Mucosa of rectum (tissue), 2 donors: ENCODE results near the gene MAB21L3.
"Not testable (repeated sequence)": the region's sequence is repeated elsewhere in the genome, so short reads cannot be mapped to it uniquely, and the experiment has no call there.

Source experiments
- H3K27ac ChIP-seq, 2 donors: one replicate each; pipeline ENCODE4 v1.7.0; 2013; ENCODE audit warnings: inconsistent platforms in 2 of 2, low read depth in 2 of 2, low read length in 2 of 2
- H3K27me3 ChIP-seq, 2 donors: one replicate each; pipeline ENCODE4 v1.7.0; 2013; ENCODE audit warnings: low read length in 2 of 2; ENCODE audit not compliant: control insufficient read depth in 2 of 2, insufficient read depth in 2 of 2
- H3K36me3 ChIP-seq, 2 donors: one replicate each; pipeline ENCODE4 v1.7.0; 2013; ENCODE audit warnings: low read length in 2 of 2; ENCODE audit not compliant: control insufficient read depth in 2 of 2, insufficient read depth in 2 of 2
- H3K4me1 ChIP-seq, 2 donors: one replicate each; pipeline ENCODE4 v1.7.0; 2013; ENCODE audit warnings: low read length in 2 of 2, mild to moderate bottlenecking in 1 of 2; ENCODE audit not compliant: control insufficient read depth in 2 of 2, insufficient read depth in 2 of 2
- H3K4me3 ChIP-seq, 2 donors: one replicate each; pipeline ENCODE4 v1.7.0; 2013; ENCODE audit warnings: low read length in 2 of 2
- H3K9ac ChIP-seq, 2 donors: one replicate each; pipeline ENCODE4 v1.7.0; 2013; ENCODE audit warnings: low read length in 2 of 2, low read depth in 1 of 2, mild to moderate bottlenecking in 1 of 2
- H3K9me3 ChIP-seq, 2 donors: one replicate each; pipeline ENCODE4 v1.7.0; 2013; ENCODE audit warnings: low read length in 2 of 2; ENCODE audit not compliant: control insufficient read depth in 2 of 2
- donor health status: healthy.
- donor health status: Normal muscosa, but diverticular disease.

Gene MAB21L3

DNA sequence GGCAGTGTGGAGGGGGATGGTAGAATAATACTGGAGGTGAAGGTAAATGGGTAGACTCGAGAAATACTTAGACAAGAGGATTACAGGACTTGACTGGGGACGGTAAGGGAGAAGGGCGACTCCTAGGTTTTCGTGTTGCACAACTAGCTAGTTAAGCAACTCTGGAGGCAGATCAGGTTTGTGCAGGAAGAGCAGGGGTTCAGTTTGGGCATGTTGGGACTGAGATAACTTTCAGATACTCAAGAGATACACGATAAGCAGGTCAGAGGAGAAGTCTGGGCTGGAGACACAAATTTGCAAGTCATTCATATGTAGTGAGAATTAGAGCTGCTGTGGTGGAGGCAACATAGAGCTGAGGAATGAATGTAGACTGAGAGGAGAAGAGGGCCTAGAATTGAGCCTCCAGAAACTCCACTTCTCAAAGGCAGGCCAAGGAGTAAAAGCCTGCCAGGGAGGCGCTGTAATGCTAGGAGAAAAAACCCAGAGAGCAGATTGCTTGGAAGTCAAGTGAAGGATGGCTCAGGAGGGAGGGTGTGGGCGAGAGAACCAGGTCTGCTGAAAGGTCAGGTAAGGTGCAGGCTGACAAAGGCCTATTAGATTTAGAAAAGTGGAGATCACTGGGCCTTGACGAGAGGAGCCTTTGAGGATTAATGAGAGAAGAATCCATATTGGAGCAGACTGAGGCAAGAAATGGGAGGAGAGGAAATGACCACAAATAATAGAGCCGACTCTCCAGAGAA lies 20.8 kb downstream of the MAB21L3 start:
- Histone ChIP-seq H3K27ac (no peak overlapping the region), H3K36me3 (peaks cover 5 to 8% of the 10 kb centered on the region in 2 donors), H3K9me3 (no peaks in the 10 kb centered on the region), H3K4me1 (no peaks in the 10 kb centered on the region), H3K27me3 (no peaks in the 10 kb centered on the region), H3K4me3 (no peak overlapping the region), H3K9ac (no peak overlapping the region)

DNA sequence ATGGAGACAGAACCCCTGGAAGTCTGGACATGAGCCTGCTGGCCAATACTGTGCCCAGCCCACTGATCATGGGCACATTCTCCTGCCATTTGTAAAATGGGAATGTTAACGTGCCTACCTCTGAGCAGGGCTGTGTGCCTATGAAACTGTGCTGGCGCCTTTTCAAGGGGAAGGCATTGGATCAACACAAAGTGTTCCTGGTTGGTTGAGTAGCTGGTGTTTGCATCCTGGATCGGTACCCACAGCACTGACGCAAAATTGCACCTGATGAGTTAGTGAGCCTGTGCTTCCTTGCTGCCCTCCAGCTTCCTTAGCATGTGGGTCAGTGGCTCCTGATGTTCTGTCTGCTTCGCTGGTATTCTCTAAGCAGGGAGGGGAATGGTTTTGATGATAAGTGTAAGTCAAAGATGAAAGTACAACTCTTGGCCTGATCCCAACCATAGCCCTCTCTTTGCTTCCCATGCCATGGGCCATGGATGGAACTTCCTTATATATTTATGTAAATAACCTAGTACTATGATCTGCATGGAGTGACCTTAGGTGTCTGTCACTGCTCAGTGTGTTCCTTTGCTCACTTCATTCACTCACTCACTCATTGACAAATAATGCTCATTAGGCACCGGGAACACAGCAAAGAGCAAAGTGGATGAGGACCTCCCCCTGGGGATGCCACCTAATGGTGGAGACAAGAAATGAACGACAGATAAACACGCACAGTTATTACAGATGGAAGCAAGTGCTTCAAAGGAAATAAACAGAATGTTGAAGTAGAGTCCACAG lies 22.7 kb downstream of the MAB21L3 start:
- no peak overlapping the region for H3K4me3 ChIP-seq
- H3K9me3 ChIP-seq = no peaks in the 10 kb centered on the region
- H3K36me3 ChIP-seq = peaks cover under 1 to 8% of the 10 kb centered on the region in 2 donors
- H3K9ac ChIP-seq = no peak overlapping the region
- no peak overlapping the region for H3K27ac ChIP-seq
- H3K4me1 ChIP-seq = no peaks in the 10 kb centered on the region
- no peaks in the 10 kb centered on the region for H3K27me3 ChIP-seq

DNA sequence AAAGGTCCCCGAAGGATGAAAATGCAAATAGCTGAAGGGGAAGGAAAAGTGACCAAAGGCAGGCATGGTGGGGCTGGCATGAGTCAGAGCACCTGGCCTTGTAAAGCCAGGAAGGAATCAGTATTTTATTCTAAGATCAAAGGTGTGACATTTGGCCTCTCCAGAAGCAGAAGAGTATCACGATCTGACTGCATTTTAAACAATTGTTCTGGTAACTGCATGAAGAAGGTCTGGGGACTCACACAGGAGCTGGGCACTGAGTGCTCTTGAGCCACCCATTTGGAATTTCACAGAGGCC lies 23.2 kb downstream of the MAB21L3 start:
- H3K4me3 ChIP-seq = no peak overlapping the region
- no peak overlapping the region for H3K9ac ChIP-seq
- H3K36me3 ChIP-seq = peaks cover 0 to 4% of the 10 kb centered on the region in 2 donors
- H3K27ac ChIP-seq = no peak overlapping the region
- no peaks in the 10 kb centered on the region for H3K27me3 ChIP-seq
- no peaks in the 10 kb centered on the region for H3K9me3 ChIP-seq
- H3K4me1 ChIP-seq = no peaks in the 10 kb centered on the region

DNA sequence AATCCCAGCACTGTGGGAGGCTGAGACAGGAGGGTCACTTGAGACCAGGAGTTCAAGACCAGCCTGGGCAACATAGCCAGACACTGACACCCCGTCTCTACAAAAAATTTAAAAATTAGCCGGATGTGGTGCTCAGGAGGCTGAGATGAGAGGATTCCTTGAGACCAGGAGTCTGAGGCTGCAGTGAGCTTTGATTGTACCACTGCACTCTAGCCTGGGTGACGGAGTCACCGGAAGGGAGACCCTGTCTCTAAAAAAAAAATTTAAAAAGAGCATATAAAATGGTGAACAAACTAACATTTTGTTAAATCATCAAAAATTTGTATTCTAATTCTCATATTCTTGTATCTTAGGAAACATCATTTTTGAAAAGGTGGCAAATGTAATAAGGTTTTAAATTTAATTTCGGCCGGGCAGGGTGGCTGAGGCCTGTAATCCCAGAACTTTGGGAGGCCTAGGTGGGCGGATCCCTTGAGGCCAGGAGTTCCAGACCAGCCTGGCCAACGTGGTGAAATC lies 27.1 kb downstream of the MAB21L3 start:
- no peaks in the 10 kb centered on the region for H3K9me3 ChIP-seq
- no peak overlapping the region for H3K4me3 ChIP-seq
- no peak overlapping the region for H3K9ac ChIP-seq
- peak overlapping the region in 1 of 2 donors; percentile 23 for H3K27ac ChIP-seq
- H3K36me3 ChIP-seq = peaks cover 0 to 4% of the 10 kb centered on the region in 2 donors
- no peaks in the 10 kb centered on the region for H3K4me1 ChIP-seq
- H3K27me3 ChIP-seq = no peaks in the 10 kb centered on the region

DNA sequence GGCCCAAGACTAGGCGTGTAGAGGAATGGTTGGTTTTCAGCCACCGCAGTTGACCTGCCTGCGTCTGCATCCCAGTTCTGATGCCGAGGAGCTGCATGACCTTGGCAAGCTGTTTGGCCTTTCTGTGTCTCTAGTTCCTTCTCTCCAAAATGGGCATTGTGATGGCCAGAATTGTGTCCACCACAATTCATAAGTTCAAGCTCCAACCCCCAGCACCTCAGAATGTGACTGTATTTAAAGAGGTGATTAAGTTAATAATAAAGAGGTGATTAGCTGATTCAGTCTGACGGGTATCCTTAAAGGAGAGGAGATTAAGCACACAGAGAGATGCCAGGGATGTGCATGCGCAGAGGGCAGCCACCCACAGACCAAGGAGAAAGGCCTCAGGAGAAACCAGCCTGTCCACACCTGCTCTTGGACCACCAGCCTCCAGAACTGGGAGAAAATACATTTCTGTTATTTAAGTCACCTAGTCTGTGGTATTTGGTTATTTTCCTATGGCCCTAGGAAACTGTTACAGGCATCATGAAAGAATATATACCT lies 28.5 kb downstream of the MAB21L3 start:
- Histone ChIP-seq H3K4me1 (no peaks in the 10 kb centered on the region), H3K4me3 (no peak overlapping the region), H3K27ac (no peak overlapping the region)

DNA sequence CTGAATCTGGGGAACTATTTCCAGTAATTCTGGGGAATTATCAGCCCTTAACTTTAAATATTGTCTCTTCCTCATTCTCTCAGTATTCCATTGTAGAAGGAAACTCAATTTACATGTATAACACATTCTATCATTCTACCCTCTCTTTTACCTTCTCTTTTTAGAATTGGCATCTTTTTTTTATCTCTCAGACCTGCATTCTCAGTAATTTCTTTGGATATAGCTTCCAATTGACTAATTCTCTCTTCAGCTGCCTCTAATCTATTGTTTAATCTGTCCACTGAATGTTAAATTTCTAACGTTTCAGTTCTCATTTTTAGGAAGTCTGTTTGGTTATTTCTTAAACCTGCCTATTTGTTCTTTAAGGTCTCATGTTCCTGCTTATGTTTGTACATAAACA lies 33.0 kb downstream of the MAB21L3 start:
- Histone ChIP-seq H3K27me3 (no peaks in the 10 kb centered on the region), H3K4me3 (no peak overlapping the region), H3K27ac (no peak overlapping the region), H3K36me3 (no peaks in the 10 kb centered on the region), H3K4me1 (no peaks in the 10 kb centered on the region), H3K9ac (no peak overlapping the region), H3K9me3 (peaks cover 0 to 5% of the 10 kb centered on the region in 2 donors)

More for the DNA sequence above, 28.5 kb downstream of the MAB21L3 start:
- Histone ChIP-seq H3K9me3 (peaks cover 0 to 5% of the 10 kb centered on the region in 2 donors), H3K36me3 (no peaks in the 10 kb centered on the region), H3K9ac (no peak overlapping the region), H3K27me3 (no peaks in the 10 kb centered on the region)

DNA sequence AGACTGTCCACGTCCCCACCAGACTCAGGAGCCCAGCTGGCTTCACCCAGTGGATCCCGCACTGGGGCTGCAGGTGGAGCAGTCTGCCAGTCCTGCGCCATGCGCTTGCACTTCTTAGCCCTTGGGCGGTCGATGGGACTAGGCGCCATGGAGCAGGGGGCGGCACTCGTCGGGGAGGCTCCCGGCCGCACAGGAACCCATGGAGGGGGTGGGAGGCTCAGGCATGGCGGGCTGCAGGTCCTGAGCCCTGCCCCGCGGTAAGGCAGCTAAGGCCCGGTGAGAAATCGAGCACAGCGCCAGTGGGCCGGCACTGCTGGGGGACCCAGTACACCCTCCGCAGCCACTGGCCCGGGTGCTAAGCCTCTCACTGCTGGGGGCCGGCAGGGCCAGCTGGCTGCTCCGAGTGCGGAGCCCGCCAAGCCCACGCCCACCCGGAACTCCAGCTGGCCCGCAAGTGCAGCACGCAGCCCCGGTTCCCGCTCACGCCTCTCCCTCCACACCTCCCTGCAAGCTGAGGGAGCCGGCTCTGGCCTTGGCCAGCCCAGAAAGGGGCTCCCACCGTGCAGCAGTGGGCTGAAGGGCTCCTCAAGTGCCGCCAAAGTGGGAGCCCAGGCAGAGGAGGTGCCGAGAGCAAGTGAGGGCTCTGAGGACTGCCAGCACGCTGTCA lies 35.4 kb downstream of the MAB21L3 start:
- H3K4me1 ChIP-seq, H3K27ac ChIP-seq, H3K27me3 ChIP-seq, H3K36me3 ChIP-seq, H3K4me3 ChIP-seq, H3K9me3 ChIP-seq, H3K9ac ChIP-seq: not testable (repeated sequence)

DNA sequence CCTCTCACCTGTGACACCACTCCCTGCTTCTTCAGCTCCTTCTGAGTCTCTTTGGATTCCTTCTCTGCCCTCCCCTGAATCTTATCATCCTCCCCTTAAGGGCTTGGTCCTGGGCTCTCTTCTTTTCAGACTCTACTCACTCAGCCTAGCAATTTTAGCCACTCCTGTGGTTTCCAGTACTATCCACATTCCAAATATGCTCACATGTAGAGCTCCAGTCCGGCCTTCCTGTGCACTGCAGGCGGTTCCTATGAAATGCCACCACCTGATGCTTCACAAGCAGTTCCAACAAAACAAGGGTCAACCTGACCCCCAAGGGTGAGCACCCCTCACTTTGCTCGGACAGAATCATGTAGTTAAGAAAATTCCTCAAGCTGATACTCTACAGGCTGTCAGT lies 35.9 kb downstream of the MAB21L3 start:
- H3K4me3 ChIP-seq = no peak overlapping the region
- peaks cover 0 to 5% of the 10 kb centered on the region in 2 donors for H3K9me3 ChIP-seq
- no peak overlapping the region for H3K27ac ChIP-seq
- H3K4me1 ChIP-seq = peaks cover 6% of the 10 kb centered on the region in 2 donors
- H3K36me3 ChIP-seq = no peaks in the 10 kb centered on the region
- no peaks in the 10 kb centered on the region for H3K27me3 ChIP-seq
- H3K9ac ChIP-seq = no peak overlapping the region

DNA sequence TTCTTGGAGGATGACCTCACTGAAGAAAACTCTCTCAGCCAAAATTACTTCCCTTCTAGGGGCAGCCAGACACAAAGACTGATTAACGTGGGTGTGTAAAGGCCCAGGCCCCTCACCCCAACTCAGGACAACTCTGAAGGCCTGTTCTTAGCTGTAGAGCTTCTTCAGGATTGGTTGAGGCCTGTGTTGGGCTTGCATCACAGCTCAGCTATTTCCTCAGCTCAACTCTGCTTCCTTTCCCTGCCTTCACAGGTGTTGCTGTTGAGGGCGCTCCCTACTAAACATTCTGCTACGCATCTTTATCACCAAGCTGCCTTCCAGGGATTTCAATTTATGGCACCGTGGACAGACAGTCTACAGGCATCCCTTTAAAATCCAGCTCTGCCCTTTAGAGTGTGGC lies 36.8 kb downstream of the MAB21L3 start:
- H3K4me3 ChIP-seq = no peak overlapping the region

DNA sequence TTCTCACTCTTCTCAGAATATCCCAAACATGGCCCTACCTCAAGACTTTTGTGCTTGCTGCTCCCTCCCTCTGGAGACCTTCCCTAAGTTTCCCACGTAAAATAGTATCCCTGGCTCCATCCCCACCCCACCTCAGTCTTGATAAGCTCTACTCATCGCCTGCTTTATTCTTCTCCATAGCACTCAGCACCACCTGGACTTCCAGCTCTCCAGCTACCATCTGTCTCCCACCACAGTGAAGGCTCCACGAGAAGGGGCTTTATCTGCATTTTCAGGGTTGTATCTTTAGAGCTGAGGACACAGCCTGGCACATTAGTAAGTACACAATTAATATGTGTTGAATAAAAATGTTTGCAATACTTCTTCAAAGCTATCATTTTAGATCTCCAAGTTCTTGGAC lies 37.8 kb downstream of the MAB21L3 start:
- peaks cover 15 to 23% of the 10 kb centered on the region in 2 donors for H3K4me1 ChIP-seq
- no peaks in the 10 kb centered on the region for H3K27me3 ChIP-seq
- H3K9me3 ChIP-seq = peaks cover 0 to 4% of the 10 kb centered on the region in 2 donors
- H3K9ac ChIP-seq = no peak overlapping the region
- H3K27ac ChIP-seq = no peak overlapping the region
- no peak overlapping the region for H3K4me3 ChIP-seq
- H3K36me3 ChIP-seq = no peaks in the 10 kb centered on the region

More for the DNA sequence above, 36.8 kb downstream of the MAB21L3 start:
- H3K4me1 ChIP-seq = peaks cover 10 to 14% of the 10 kb centered on the region in 2 donors
- H3K9me3 ChIP-seq = peaks cover 0 to 5% of the 10 kb centered on the region in 2 donors
- no peak overlapping the region for H3K9ac ChIP-seq
- no peaks in the 10 kb centered on the region for H3K27me3 ChIP-seq
- no peaks in the 10 kb centered on the region for H3K36me3 ChIP-seq
- H3K27ac ChIP-seq = no peak overlapping the region
